ENCODE measurements around the gene CEP290.
A peak's percentile ranks its signal among the peaks of the same experiment; 100 is the strongest.
"Not testable (repeated sequence)": the region's sequence is repeated elsewhere in the genome, so short reads cannot be mapped to it uniquely, and the experiment has no call there.

The CEP290 gene

GRCh38 chr12:88139711-88140110 lies 2.2 kb downstream of the CEP290 start:
- not testable (repeated sequence) for DNase-seq

GRCh38 chr12:88133181-88133580 lies 8.7 kb downstream of the CEP290 start:
- DNase-seq, result not testable (repeated sequence)

GRCh38 chr12:88132392-88132791 lies 9.5 kb downstream of the CEP290 start:
- DNase-seq, result no peak

GRCh38 chr12:88127855-88128254 lies 14.0 kb downstream of the CEP290 start:
- DNase-seq, result no peak

- no peak for DNase-seq
These were observed 14.8 kb downstream of the CEP290 start for GRCh38 chr12:88127099-88127498.

GRCh38 chr12:88122666-88123065 lies 19.2 kb downstream of the CEP290 start:
- no peak for DNase-seq

- DNase-seq, result no peak
These were observed 28.0 kb downstream of the CEP290 start for GRCh38 chr12:88113871-88114270.

- peak; percentile 31 for DNase-seq
These were observed 30.7 kb downstream of the CEP290 start for GRCh38 chr12:88111074-88111652.

GRCh38 chr12:88108021-88108420 lies 33.9 kb downstream of the CEP290 start:
- DNase-seq, result no peak

GRCh38 chr12:88093573-88093972 lies 48.3 kb downstream of the CEP290 start:
- no peak for DNase-seq

- no peak for DNase-seq
These were observed 49.1 kb downstream of the CEP290 start for GRCh38 chr12:88092771-88093170.

- DNase-seq, result no peak
These were observed 57.7 kb downstream of the CEP290 start for GRCh38 chr12:88084210-88084609.

- no peak for DNase-seq
These were observed 58.3 kb downstream of the CEP290 start for GRCh38 chr12:88083634-88084033.

- no peak for DNase-seq
These were observed 60.6 kb downstream of the CEP290 start for GRCh38 chr12:88081247-88081646.

GRCh38 chr12:88067301-88067700 lies 74.6 kb downstream of the CEP290 start:
- no peak for DNase-seq

- DNase-seq, result no peak
These were observed 78.5 kb downstream of the CEP290 start for GRCh38 chr12:88063375-88063774.

GRCh38 chr12:88062474-88062873 lies 79.4 kb downstream of the CEP290 start:
- DNase-seq, result no peak

GRCh38 chr12:88058719-88059077 lies 83.2 kb downstream of the CEP290 start:
- DNase-seq, result no peak

GRCh38 chr12:88057994-88058718 lies 83.7 kb downstream of the CEP290 start:
- no peak for DNase-seq

GRCh38 chr12:88056571-88056970 lies 85.3 kb downstream of the CEP290 start:
- DNase-seq, result no peak

- DNase-seq, result no peak
These were observed 89.2 kb downstream of the CEP290 start for GRCh38 chr12:88052686-88053085.

GRCh38 chr12:88044035-88044434 lies 97.9 kb downstream of the CEP290 start:
- no peak for DNase-seq

- no peak for DNase-seq
These were observed 104.1 kb downstream of the CEP290 start for GRCh38 chr12:88037770-88038169.

GRCh38 chr12:88036353-88036965 lies 105.4 kb downstream of the CEP290 start:
- DNase-seq, result no peak

- DNase-seq, result peak; percentile 21
These were observed 106.0 kb downstream of the CEP290 start for GRCh38 chr12:88035907-88036289.

All from CD4-positive, alpha-beta T cell treated with Interleukin-21 for 1 hour (primary cell).